ENCODE results near the gene PARP14. TPM values are rescaled to one million over a fixed set of nuclear protein-coding genes. Genes with fewer than 3 reads are reported as not detected.
A peak's percentile ranks its signal among the peaks of the same experiment; 100 is the strongest.
"Not testable (repeated sequence)": the region's sequence is repeated elsewhere in the genome, so short reads cannot be mapped to it uniquely, and the experiment has no call there.

Gene PARP14
- 64.2 and 64.8 TPM in 2 replicates for total RNA-seq

- peak; percentile 57 to 72 for DNase-seq (ENCODE audit: low read depth in 2 of 2)
These were observed at the start of gene PARP14 for GRCh38 chr3:122680475-122681283. PARP14 (plus strand) TSS chr3:122680839; CDS start chr3:122680884, 45 bp downstream.

GRCh38 chr3:122635789-122636188, 44.9 kb upstream of the PARP14 start:
- DNase-seq (ENCODE audit: low read depth in 2 of 2): no peak

- DNase-seq (ENCODE audit: low read depth in 2 of 2): no peak
These were observed 43.9 kb upstream of the PARP14 start for GRCh38 chr3:122636697-122637096.

- DNase-seq (ENCODE audit: low read depth in 2 of 2): no peak
These were observed 40.1 kb upstream of the PARP14 start for GRCh38 chr3:122640437-122640999.

- no peak for DNase-seq (ENCODE audit: low read depth in 2 of 2)
These were observed 37.7 kb upstream of the PARP14 start for GRCh38 chr3:122642935-122643334.

- no peak for DNase-seq (ENCODE audit: low read depth in 2 of 2)
These were observed 34.3 kb upstream of the PARP14 start for GRCh38 chr3:122646146-122646988.

- DNase-seq (ENCODE audit: low read depth in 2 of 2): not testable (repeated sequence)
These were observed 29.3 kb upstream of the PARP14 start for GRCh38 chr3:122651233-122651907.

GRCh38 chr3:122651962-122652361, 28.7 kb upstream of the PARP14 start:
- DNase-seq (ENCODE audit: low read depth in 2 of 2): not testable (repeated sequence)

- not testable (repeated sequence) for DNase-seq (ENCODE audit: low read depth in 2 of 2)
These were observed 22.3 kb upstream of the PARP14 start for GRCh38 chr3:122658336-122658735.

GRCh38 chr3:122660297-122660974, 20.2 kb upstream of the PARP14 start:
- DNase-seq (ENCODE audit: low read depth in 2 of 2): peak in 1 of 2 donors; percentile 29

GRCh38 chr3:122661633-122662032, 19.0 kb upstream of the PARP14 start:
- DNase-seq (ENCODE audit: low read depth in 2 of 2): no peak

GRCh38 chr3:122662505-122662904, 18.1 kb upstream of the PARP14 start:
- DNase-seq (ENCODE audit: low read depth in 2 of 2): no peak

- no peak for DNase-seq (ENCODE audit: low read depth in 2 of 2)
These were observed 15.3 kb upstream of the PARP14 start for GRCh38 chr3:122665226-122665786.

GRCh38 chr3:122665881-122666280, 14.8 kb upstream of the PARP14 start:
- DNase-seq (ENCODE audit: low read depth in 2 of 2): no peak

- DNase-seq (ENCODE audit: low read depth in 2 of 2): no peak
These were observed 11.5 kb upstream of the PARP14 start for GRCh38 chr3:122668930-122669730.

- no peak for DNase-seq (ENCODE audit: low read depth in 2 of 2)
These were observed 9.1 kb upstream of the PARP14 start for GRCh38 chr3:122671553-122671952.

GRCh38 chr3:122674339-122674738, 6.3 kb upstream of the PARP14 start:
- DNase-seq (ENCODE audit: low read depth in 2 of 2): no peak

GRCh38 chr3:122676759-122677158, 3.9 kb upstream of the PARP14 start:
- peak in 1 of 2 donors; percentile 6 for DNase-seq (ENCODE audit: low read depth in 2 of 2)

GRCh38 chr3:122677216-122677615, 3.4 kb upstream of the PARP14 start:
- DNase-seq (ENCODE audit: low read depth in 2 of 2): no peak

- DNase-seq (ENCODE audit: low read depth in 2 of 2): no peak
These were observed 2.1 kb upstream of the PARP14 start for GRCh38 chr3:122678506-122678905.

Measured in dermis microvascular lymphatic vessel endothelial cell (primary cell).